HUES48 (cell line): Measurements from ENCODE around the gene CPE.
"Not testable (repeated sequence)": the region's sequence is repeated elsewhere in the genome, so short reads cannot be mapped to it uniquely, and the experiment has no call there.

Source experiments
- H3K27ac ChIP-seq: one replicate; pipeline ENCODE4 v1.7.0; 2013; ENCODE audit warnings: low read depth, low read length, inconsistent platforms
- H3K27me3 ChIP-seq: 2 replicates; pipeline ENCODE4 v1.6.1; 2013; ENCODE audit warnings: mild to moderate bottlenecking, low read length; ENCODE audit not compliant: control insufficient read depth, insufficient read depth
- H3K36me3 ChIP-seq: 2 replicates; pipeline ENCODE4 v1.6.1; 2013; ENCODE audit warnings: low read length; ENCODE audit not compliant: control insufficient read depth, insufficient read depth
- H3K4me1 ChIP-seq: 2 replicates; pipeline ENCODE4 v1.6.1; 2013; ENCODE audit warnings: mild to moderate bottlenecking, low read length; ENCODE audit not compliant: control insufficient read depth, insufficient read depth
- H3K4me3 ChIP-seq: 2 replicates; pipeline ENCODE4 v1.5.1; 2013; ENCODE audit warnings: mild to moderate bottlenecking, low read depth, low read length
- H3K9ac ChIP-seq: 2 replicates; pipeline ENCODE4 v1.6.1; 2013; ENCODE audit warnings: mild to moderate bottlenecking, low read depth, low read length, moderate library complexity
- H3K9me3 ChIP-seq: 2 replicates; pipeline ENCODE4 v1.6.1; 2013; ENCODE audit warnings: low read length; ENCODE audit not compliant: control insufficient read depth, insufficient read depth

The CPE gene

GRCh38 chr4:165481053-165481835 is 102.4 kb downstream of the CPE start:
- Histone ChIP-seq H3K4me1 (no peaks in the 10 kb centered on the region), H3K4me3 (no peak overlapping the region), H3K9ac (no peak overlapping the region), H3K9me3 (0 out of 2 replicates have a peak, but pooled peaks cover 2% of the 10 kb centered on the region), H3K27me3 (no peaks in the 10 kb centered on the region), H3K36me3 (no peaks in the 10 kb centered on the region), H3K27ac (no peak overlapping the region)

GRCh38 chr4:165489786-165490185 is 111.0 kb downstream of the CPE start:
- no peaks in the 10 kb centered on the region for H3K9me3 ChIP-seq
- no peak overlapping the region for H3K4me3 ChIP-seq
- no peaks in the 10 kb centered on the region for H3K36me3 ChIP-seq
- H3K27me3 ChIP-seq: peaks cover 7% of the 10 kb centered on the region; the same call in 1 of the 2 replicates
- H3K27ac ChIP-seq: no peak overlapping the region
- H3K4me1 ChIP-seq: peaks cover 9% of the 10 kb centered on the region; the same call in 1 of the 2 replicates
- no peak overlapping the region for H3K9ac ChIP-seq

GRCh38 chr4:165492583-165492982 is 113.8 kb downstream of the CPE start:
- not testable (repeated sequence) for H3K4me3 ChIP-seq, H3K27ac ChIP-seq, H3K9ac ChIP-seq, H3K4me1 ChIP-seq, H3K36me3 ChIP-seq, H3K9me3 ChIP-seq, H3K27me3 ChIP-seq

GRCh38 chr4:165493359-165493758 is 114.6 kb downstream of the CPE start:
- Histone ChIP-seq H3K4me3 (peak overlapping the region; percentile 40; the same call in 1 of the 2 replicates), H3K4me1 (peaks cover 6% of the 10 kb centered on the region; the same call in 1 of the 2 replicates), H3K27ac (no peak overlapping the region), H3K27me3 (peaks cover 7% of the 10 kb centered on the region; the same call in 1 of the 2 replicates), H3K9ac (no peak overlapping the region), H3K9me3 (no peaks in the 10 kb centered on the region), H3K36me3 (no peaks in the 10 kb centered on the region)

- H3K27me3 ChIP-seq: no peaks in the 10 kb centered on the region
- H3K9ac ChIP-seq: no peak overlapping the region
- H3K4me1 ChIP-seq: no peaks in the 10 kb centered on the region
- H3K9me3 ChIP-seq: no peaks in the 10 kb centered on the region
- H3K4me3 ChIP-seq: no peak overlapping the region
- no peak overlapping the region for H3K27ac ChIP-seq
- no peaks in the 10 kb centered on the region for H3K36me3 ChIP-seq
These were observed 124.4 kb downstream of the CPE start for GRCh38 chr4:165502916-165503907.

GRCh38 chr4:165504184-165504583 is 125.4 kb downstream of the CPE start:
- Histone ChIP-seq H3K4me1 (no peaks in the 10 kb centered on the region), H3K27me3 (no peaks in the 10 kb centered on the region), H3K27ac (no peak overlapping the region), H3K4me3 (no peak overlapping the region), H3K9me3 (no peaks in the 10 kb centered on the region), H3K9ac (no peak overlapping the region), H3K36me3 (no peaks in the 10 kb centered on the region)

GRCh38 chr4:165505958-165506837 is 127.4 kb downstream of the CPE start:
- Histone ChIP-seq H3K4me1 (no peaks in the 10 kb centered on the region), H3K9ac (no peak overlapping the region), H3K27ac (no peak overlapping the region), H3K27me3 (no peaks in the 10 kb centered on the region), H3K9me3 (no peaks in the 10 kb centered on the region), H3K36me3 (no peaks in the 10 kb centered on the region), H3K4me3 (no peak overlapping the region)

- no peaks in the 10 kb centered on the region for H3K9me3 ChIP-seq
- H3K9ac ChIP-seq: no peak overlapping the region
- no peak overlapping the region for H3K27ac ChIP-seq
- no peaks in the 10 kb centered on the region for H3K4me1 ChIP-seq
- no peaks in the 10 kb centered on the region for H3K36me3 ChIP-seq
- H3K27me3 ChIP-seq: no peaks in the 10 kb centered on the region
- H3K4me3 ChIP-seq: no peak overlapping the region
These were observed 128.0 kb downstream of the CPE start for GRCh38 chr4:165506849-165507248.

GRCh38 chr4:165507381-165507780 is 128.6 kb downstream of the CPE start:
- H3K27ac ChIP-seq: no peak overlapping the region
- H3K27me3 ChIP-seq: no peaks in the 10 kb centered on the region
- no peaks in the 10 kb centered on the region for H3K4me1 ChIP-seq
- no peak overlapping the region for H3K9ac ChIP-seq
- no peaks in the 10 kb centered on the region for H3K36me3 ChIP-seq
- no peaks in the 10 kb centered on the region for H3K9me3 ChIP-seq
- no peak overlapping the region for H3K4me3 ChIP-seq

GRCh38 chr4:165508372-165509120 is 129.7 kb downstream of the CPE start:
- Histone ChIP-seq H3K9me3 (no peaks in the 10 kb centered on the region), H3K27me3 (no peaks in the 10 kb centered on the region), H3K4me1 (no peaks in the 10 kb centered on the region), H3K4me3 (no peak overlapping the region), H3K9ac (no peak overlapping the region), H3K27ac (no peak overlapping the region), H3K36me3 (no peaks in the 10 kb centered on the region)
